Measurements from ENCODE around the gene SIGLEC9. TPM values are rescaled to one million over a fixed set of nuclear protein-coding genes. Genes with fewer than 3 reads are reported as not detected.

Gene SIGLEC9
- total RNA-seq, 1 experiment from 2014 or later: not detected

DNA sequence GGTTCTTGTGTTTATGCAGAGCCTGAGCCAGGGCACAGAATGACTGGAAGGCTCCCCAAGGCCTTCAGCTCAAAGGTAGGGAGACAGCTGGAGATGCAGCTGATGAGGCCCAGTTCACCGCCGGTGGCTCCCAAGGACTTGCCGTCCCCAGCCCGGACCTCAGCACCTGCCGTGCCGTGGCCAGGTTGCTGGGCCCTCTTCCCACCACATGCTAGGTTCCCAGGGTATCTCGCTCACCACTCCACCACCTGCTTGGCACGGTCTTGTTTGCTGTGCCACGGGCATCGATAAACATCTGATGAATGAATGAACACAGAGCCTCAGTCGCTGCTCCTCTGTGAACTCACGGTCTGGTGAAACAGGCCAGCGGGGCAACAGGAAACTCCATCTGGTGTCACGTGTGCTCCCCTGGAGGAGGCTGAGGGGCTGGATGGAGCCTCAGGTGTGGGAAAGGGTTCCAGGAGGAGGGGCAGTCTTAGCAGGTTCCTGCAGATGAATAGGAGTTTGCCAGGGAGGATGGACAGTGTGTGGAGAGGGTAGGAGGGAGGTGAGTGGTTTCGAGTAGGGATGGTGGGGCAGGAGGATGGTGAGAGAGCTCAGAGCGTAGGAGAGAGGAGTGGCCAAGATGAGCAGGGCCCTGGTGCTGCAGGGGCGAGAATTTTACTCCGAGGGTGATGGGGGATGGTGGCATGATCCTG, 38.4 kb upstream of the SIGLEC9 start:
- Histone ChIP-seq H3K79me2 (ENCODE audit: insufficient read depth, low read length) (no peaks in the 10 kb centered on the region), H3K4me1 (ENCODE audit: control insufficient read depth in 1 of 2, insufficient read depth in 2 of 2, low read length in 2 of 2) (peaks cover 0 to 6% of the 10 kb centered on the region in 2 experiments; a peak in 1 of 4 replicates), H3K4me2 (ENCODE audit: low read length) (no peak overlapping the region), H3K36me3 (ENCODE audit: control insufficient read depth in 1 of 2, insufficient read depth in 2 of 2, low read length in 2 of 2) (no peaks in the 10 kb centered on the region), H3K9ac (ENCODE audit: low read length) (no peak overlapping the region), H4K20me1 (ENCODE audit: insufficient read depth) (no peaks in the 10 kb centered on the region), H3K27me3 (ENCODE audit: insufficient read depth, low read length) (no peaks in the 10 kb centered on the region), H3K4me3 (replicated peaks in 1 of 2; ENCODE audit: low read depth in 1 of 2, low read length in 2 of 2) (no peak overlapping the region), H2AFZ (ENCODE audit: low read depth, low read length, poor library complexity, severe bottlenecking) (no peak overlapping the region), H3K27ac (ENCODE audit: low read depth, low read length) (no peak overlapping the region), H3K9me2 (ENCODE audit: insufficient read depth) (no peaks in the 10 kb centered on the region), H3K9me3 (ENCODE audit: control insufficient read depth in 1 of 2, insufficient read depth in 1 of 2, low read depth in 1 of 2, low read length in 2 of 2) (no peaks in the 10 kb centered on the region)
- ChIA-PET POLR2A (no interaction called here), RAD21 (ENCODE audit: low non-redundant PET in 1 of 2, low total read pairs in 2 of 2, uncharacterized antibody in 2 of 2, unreplicated experiment in 2 of 2) (no interaction called here), CTCF (interaction anchor here (1.0 kb wide), 1 partner anchor 10 kb away, joined by 4 read pairs; no protein-coding TSS in a partner anchor)
- BruUV-seq (replicated peaks): no TSS peak
- intact Hi-C loops (cut with micrococcal nuclease): no loop called here
- ATAC-seq: no peak
- TF ChIP-seq SP1 (IDR thresholded peaks at IDR 0.05; ENCODE audit: low read depth) (no peak), ZNF274 (IDR thresholded peaks at IDR 0.05; ENCODE audit: low read depth, low read length) (no peak), JUND (IDR thresholded peaks at IDR 0.05) (no peak), SIN3A (IDR thresholded peaks at IDR 0.05; ENCODE audit: low read depth) (no peak), CEBPB (IDR thresholded peaks at IDR 0.05; ENCODE audit: low read depth) (no peak), EZH2phosphoT487 (IDR thresholded peaks at IDR 0.05; ENCODE audit: borderline replicate concordance) (no peak), RAD21 (IDR thresholded peaks at IDR 0.05; ENCODE audit: low read depth) (no peak), ZFX (IDR thresholded peaks at IDR 0.05) (no peak), YY1 (IDR thresholded peaks at IDR 0.05; ENCODE audit: extremely low read depth, insufficient replicate concordance, low read depth, low read length) (no peak), TCF7L2 (IDR thresholded peaks at IDR 0.05; ENCODE audit: borderline replicate concordance, extremely low read depth, insufficient read depth, insufficient read length) (no peak), ELF1 (IDR thresholded peaks at IDR 0.05; ENCODE audit: borderline replicate concordance, low read depth) (no peak), EZH2 (IDR thresholded peaks at IDR 0.05) (no peak), POLR2AphosphoS5 (IDR thresholded peaks at IDR 0.05; ENCODE audit: low read depth, low read length) (no peak), POLR2A (IDR thresholded peaks at IDR 0.05; ENCODE audit: borderline replicate concordance, extremely low read depth, insufficient read depth, insufficient read length) (no peak)
- TF ChIP-seq, protein P1, sequence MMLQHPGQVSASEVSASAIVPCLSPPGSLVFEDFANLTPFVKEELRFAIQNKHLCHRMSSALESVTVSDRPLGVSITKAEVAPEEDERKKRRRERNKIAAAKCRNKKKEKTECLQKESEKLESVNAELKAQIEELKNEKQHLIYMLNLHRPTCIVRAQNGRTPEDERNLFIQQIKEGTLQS (IDR thresholded peaks at IDR 0.05): no peak
- TF ChIP-seq, protein P2, sequence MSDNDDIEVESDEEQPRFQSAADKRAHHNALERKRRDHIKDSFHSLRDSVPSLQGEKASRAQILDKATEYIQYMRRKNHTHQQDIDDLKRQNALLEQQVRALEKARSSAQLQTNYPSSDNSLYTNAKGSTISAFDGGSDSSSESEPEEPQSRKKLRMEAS (IDR thresholded peaks at IDR 0.05): no peak
- TF ChIP-seq, protein P3, sequence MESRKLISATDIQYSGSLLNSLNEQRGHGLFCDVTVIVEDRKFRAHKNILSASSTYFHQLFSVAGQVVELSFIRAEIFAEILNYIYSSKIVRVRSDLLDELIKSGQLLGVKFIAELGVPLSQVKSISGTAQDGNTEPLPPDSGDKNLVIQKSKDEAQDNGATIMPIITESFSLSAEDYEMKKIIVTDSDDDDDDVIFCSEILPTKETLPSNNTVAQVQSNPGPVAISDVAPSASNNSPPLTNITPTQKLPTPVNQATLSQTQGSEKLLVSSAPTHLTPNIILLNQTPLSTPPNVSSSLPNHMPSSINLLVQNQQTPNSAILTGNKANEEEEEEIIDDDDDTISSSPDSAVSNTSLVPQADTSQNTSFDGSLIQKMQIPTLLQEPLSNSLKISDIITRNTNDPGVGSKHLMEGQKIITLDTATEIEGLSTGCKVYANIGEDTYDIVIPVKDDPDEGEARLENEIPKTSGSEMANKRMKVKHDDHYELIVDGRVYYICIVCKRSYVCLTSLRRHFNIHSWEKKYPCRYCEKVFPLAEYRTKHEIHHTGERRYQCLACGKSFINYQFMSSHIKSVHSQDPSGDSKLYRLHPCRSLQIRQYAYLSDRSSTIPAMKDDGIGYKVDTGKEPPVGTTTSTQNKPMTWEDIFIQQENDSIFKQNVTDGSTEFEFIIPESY (IDR thresholded peaks at IDR 0.05; ENCODE audit: extremely low read depth, insufficient replicate concordance, low read length): no peak
- TF ChIP-seq, protein P4, sequence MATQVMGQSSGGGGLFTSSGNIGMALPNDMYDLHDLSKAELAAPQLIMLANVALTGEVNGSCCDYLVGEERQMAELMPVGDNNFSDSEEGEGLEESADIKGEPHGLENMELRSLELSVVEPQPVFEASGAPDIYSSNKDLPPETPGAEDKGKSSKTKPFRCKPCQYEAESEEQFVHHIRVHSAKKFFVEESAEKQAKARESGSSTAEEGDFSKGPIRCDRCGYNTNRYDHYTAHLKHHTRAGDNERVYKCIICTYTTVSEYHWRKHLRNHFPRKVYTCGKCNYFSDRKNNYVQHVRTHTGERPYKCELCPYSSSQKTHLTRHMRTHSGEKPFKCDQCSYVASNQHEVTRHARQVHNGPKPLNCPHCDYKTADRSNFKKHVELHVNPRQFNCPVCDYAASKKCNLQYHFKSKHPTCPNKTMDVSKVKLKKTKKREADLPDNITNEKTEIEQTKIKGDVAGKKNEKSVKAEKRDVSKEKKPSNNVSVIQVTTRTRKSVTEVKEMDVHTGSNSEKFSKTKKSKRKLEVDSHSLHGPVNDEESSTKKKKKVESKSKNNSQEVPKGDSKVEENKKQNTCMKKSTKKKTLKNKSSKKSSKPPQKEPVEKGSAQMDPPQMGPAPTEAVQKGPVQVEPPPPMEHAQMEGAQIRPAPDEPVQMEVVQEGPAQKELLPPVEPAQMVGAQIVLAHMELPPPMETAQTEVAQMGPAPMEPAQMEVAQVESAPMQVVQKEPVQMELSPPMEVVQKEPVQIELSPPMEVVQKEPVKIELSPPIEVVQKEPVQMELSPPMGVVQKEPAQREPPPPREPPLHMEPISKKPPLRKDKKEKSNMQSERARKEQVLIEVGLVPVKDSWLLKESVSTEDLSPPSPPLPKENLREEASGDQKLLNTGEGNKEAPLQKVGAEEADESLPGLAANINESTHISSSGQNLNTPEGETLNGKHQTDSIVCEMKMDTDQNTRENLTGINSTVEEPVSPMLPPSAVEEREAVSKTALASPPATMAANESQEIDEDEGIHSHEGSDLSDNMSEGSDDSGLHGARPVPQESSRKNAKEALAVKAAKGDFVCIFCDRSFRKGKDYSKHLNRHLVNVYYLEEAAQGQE (IDR thresholded peaks at IDR 0.05; ENCODE audit: low read depth): no peak
- DNase-seq (ENCODE audit: low read depth, low spot score): no peak

Data from HCT116 (cell line).